Aorta (tissue), 5 donors: ENCODE measurements around the gene CD247. TPM values are rescaled to one million over a fixed set of nuclear protein-coding genes. Genes with fewer than 3 reads are reported as not detected.

Experiments
- ATAC-seq: fragments of 200-7000 bp; cut with Tn5 transposase; one replicate; pipeline ENCODE4 v1.9.1; 2022; ENCODE audit warnings: moderate library complexity; ENCODE audit not compliant: low FRiP score
- DNase-seq, 2 donors: peaks; one replicate each; pipeline ENCODE4 v3.0.0-alpha.2; 2020
- H3K27ac ChIP-seq, 2 donors: one replicate each; pipeline ENCODE4 v1.5.1; 2013; ENCODE audit warnings: low read length in 2 of 2, mild to moderate bottlenecking in 2 of 2, moderate library complexity in 2 of 2, control low read depth in 1 of 2, inconsistent platforms in 1 of 2, low read depth in 1 of 2
- H3K27me3 ChIP-seq, 2 donors: one replicate each; pipeline ENCODE4 v1.6.1; 2013; ENCODE audit warnings: control low read depth in 1 of 2, low read length in 1 of 2, mild to moderate bottlenecking in 1 of 2, moderate library complexity in 1 of 2; ENCODE audit not compliant: insufficient read depth in 2 of 2, control insufficient read depth in 1 of 2
- H3K36me3 ChIP-seq, 2 donors: one replicate each; pipeline ENCODE4 v1.6.1; 2013; ENCODE audit warnings: control low read depth in 1 of 2, low read length in 1 of 2, mild to moderate bottlenecking in 1 of 2; ENCODE audit not compliant: insufficient read depth in 2 of 2, control insufficient read depth in 1 of 2
- H3K4me1 ChIP-seq, 2 donors: one replicate each; pipeline ENCODE4 v1.6.1; 2013; ENCODE audit warnings: low read length in 2 of 2, control low read depth in 1 of 2, mild to moderate bottlenecking in 1 of 2, moderate library complexity in 1 of 2; ENCODE audit not compliant: insufficient read depth in 2 of 2, control insufficient read depth in 1 of 2
- H3K4me3 ChIP-seq, 2 donors: one replicate each; pipeline ENCODE4 v1.5.1; 2013; ENCODE audit warnings: low read length in 2 of 2, control low read depth in 1 of 2, mild to moderate bottlenecking in 1 of 2
- H3K9me3 ChIP-seq: one replicate; pipeline ENCODE4 v1.6.1; 2013; ENCODE audit warnings: mild to moderate bottlenecking, low read length; ENCODE audit not compliant: control insufficient read depth
- WGBS, 2 donors: extraction: QIAGEN DNeasy Blood & Tissue Kit; methylation state at CpG; one replicate each; pipeline ENCODE4 v1.1.7; 2013; 5-methylcytosine and 5-hydroxymethylcytosine counted together
- intact Hi-C, 2 donors: fragments of 100-400 bp; cut with DNase I; formaldehyde crosslinking; loops; one replicate each; pipeline versions ENCODE4 v1.14.2 to v1.15.0; 2022
- polyA plus RNA-seq, 2 donors: library from polyadenylated mRNA; stranded (reverse); fragments of 200-250 nt; gene quantifications; one replicate each; pipeline ENCODE4 v1.2.3, GENCODE V29; 2013
- total RNA-seq, 2 donors: library from RNA; stranded (reverse); fragmentation: NEBNext Ultra II Directional; extraction: Animal tissue kit (Norgen Biotek cat#: 25700); gene quantifications; one replicate each; pipeline ENCODE4 v1.2.1, GENCODE V29; 2021
- donor health status: healthy with polysubstance abuse.
- donor health status: Bipolar disorder and iron deficiency.
- donor health status: DM: no; HTN: no; CAD: no.
- donor health status: DM: no; HTN: no; CAD: no.
- donor health status: DM: yes; HTN: yes; CAD: no.

CD247 gene
- total and polyA plus RNA-seq, 4 donors: 0.64 to 4.3 (median 4.0) TPM; not detected in 1

DNA sequence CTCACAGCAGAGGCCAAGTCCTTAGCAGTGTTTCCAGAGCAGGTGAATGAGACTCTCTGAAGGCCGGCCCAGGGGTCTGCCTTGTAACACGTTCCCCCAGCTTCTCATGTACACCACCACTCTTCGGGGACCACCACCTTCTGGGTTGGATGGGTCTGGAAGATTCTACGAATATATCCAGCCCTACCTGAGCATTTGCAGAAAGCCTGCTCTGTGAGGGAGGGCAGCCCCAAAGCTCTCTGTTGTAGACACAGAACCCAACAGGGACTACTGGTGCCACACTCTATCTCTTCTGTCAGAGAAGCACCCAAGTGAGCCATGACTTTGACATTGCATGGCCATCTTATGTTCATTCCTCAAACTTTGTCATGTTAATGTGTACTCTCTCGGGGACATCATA lies 61.8 kb downstream of the CD247 start:
- DNase-seq: no peak
- H3K9me3 ChIP-seq: no peaks in the 10 kb centered on the region
- WGBS, 2 donors: 95 to 97% methylated on average over 5 of the region's 5 CpGs
- H3K27me3 ChIP-seq: no peaks in the 10 kb centered on the region
- H3K4me3 ChIP-seq: no peak overlapping the region
- H3K36me3 ChIP-seq: no peaks in the 10 kb centered on the region
- intact Hi-C loops: no loop called here
- ATAC-seq: no peak
- no peak overlapping the region for H3K27ac ChIP-seq
- H3K4me1 ChIP-seq: no peaks in the 10 kb centered on the region

DNA sequence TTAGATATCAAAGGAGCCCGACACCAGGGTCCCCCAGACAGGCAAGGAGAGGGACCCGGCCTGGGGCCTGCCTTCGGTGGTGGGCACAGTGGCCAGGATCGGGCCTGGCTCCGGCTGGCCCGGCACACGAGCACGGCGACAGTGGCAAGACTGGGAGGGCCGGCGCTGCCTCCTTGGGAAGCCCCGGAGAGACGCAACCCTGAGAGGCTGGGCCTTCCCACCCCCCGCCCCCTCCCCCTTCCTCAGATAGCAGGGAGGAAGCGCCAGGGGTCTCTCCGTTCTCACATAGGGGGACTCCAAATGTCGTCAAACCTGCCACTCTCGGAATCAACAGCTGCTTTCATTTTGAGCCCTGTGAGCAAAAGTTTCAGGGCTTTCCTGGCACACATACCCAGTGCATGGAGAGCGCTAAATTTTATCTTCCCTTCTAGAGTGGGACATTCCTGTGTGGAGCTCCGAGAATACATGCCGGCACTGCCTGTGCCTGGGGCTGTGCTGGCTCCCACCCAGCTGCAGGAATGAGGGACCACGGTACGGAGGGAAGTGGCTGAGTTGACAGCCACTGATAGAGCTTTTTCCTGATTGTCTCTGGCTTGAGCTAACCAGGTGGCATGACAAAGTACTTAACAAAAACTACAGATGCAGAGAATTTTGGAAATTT lies 62.4 kb downstream of the CD247 start:
- no peaks in the 10 kb centered on the region for H3K9me3 ChIP-seq
- ATAC-seq (peak; percentile 74), DNase-seq (peak in 1 of 2 donors; percentile 66)
- H3K36me3 ChIP-seq: no peaks in the 10 kb centered on the region
- H3K4me3 ChIP-seq: peak overlapping the region; percentile 58 to 65
- WGBS, 2 donors: 0 to 1% methylated on average over 18 to 23 of the region's 23 CpGs
- H3K27me3 ChIP-seq: no peaks in the 10 kb centered on the region
- H3K27ac ChIP-seq: peak overlapping the region; percentile 2 to 79
- intact Hi-C loops: no loop called here
- no peaks in the 10 kb centered on the region for H3K4me1 ChIP-seq

DNA sequence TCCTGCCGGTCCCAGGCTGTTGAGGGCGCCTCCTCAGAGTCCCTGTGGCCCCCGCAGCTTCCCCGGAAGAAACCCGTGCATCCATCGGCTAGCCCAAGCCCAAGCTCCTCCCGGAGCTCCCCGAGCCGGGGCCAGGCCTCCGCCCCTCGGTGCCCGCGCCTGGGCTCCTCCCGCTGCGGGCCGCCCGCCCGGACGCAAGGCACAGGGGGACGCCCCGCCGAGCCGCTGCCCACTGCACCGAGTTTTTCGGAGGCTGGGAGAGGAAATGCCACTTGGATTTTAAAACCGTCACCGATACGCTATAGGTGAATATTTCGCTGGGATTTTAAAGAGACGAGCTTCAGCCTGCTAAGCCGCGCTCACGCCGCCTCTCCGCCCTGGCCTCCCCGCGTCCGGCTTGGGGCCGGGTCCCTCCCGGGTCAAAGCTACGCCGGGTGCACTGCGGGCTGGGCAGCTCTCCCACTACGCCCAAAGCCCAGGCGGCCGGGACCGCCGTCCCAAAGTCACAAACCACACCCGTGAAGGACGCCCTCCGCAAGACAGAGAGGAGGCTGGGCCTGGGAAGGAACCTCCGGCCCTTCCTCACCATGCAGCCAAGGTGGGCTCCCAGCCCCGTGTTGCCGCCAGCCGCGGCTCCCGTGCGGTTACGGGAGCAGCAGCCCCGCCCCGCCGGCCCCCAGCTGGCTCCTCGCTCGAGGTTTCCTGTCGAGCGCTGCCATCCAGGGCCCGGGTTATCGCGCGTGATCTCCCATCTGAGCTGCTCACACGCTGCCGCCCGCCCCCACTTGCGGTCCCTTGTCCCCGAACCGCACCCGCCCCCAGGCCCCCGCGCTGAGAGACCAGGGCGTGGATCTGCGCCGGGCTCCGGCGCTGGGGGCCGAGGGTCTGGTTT lies 63.2 kb downstream of the CD247 start:
- Histone ChIP-seq H3K36me3 (no peaks in the 10 kb centered on the region), H3K4me1 (no peaks in the 10 kb centered on the region), H3K9me3 (no peaks in the 10 kb centered on the region), H3K27ac (peak overlapping the region; percentile 2 to 79), H3K27me3 (no peaks in the 10 kb centered on the region), H3K4me3 (peak overlapping the region; percentile 58 to 65)
- ATAC-seq: peak; percentile 83
- intact Hi-C loops: no loop called here
- 0% methylated on average over 73 to 85 of the region's 85 CpGs for WGBS, 2 donors
- peak; percentile 86 to 89 for DNase-seq

- Histone ChIP-seq H3K4me3 (peak overlapping the region; percentile 58 to 65), H3K9me3 (no peaks in the 10 kb centered on the region), H3K4me1 (no peaks in the 10 kb centered on the region), H3K27ac (peak overlapping the region in 1 of 2 donors; percentile 79), H3K27me3 (no peaks in the 10 kb centered on the region), H3K36me3 (no peaks in the 10 kb centered on the region)
- no peak for DNase-seq
- no peak for ATAC-seq
- WGBS, 2 donors: 29 to 40% methylated on average over 13 to 19 of the region's 19 CpGs
- intact Hi-C loops: no loop called here
These were observed 63.9 kb downstream of the CD247 start for GRCh38 chr1:167454304-167454893.

GRCh38 chr1:167453123-167453522 lies 65.2 kb downstream of the CD247 start:
- no peak for DNase-seq
- ATAC-seq: no peak
- 76 to 83% methylated on average over 6 of the region's 6 CpGs for WGBS, 2 donors
- Histone ChIP-seq H3K4me3 (no peak overlapping the region), H3K27me3 (no peaks in the 10 kb centered on the region), H3K36me3 (no peaks in the 10 kb centered on the region), H3K9me3 (no peaks in the 10 kb centered on the region), H3K4me1 (no peaks in the 10 kb centered on the region), H3K27ac (no peak overlapping the region)
- intact Hi-C loops: no loop called here

DNA sequence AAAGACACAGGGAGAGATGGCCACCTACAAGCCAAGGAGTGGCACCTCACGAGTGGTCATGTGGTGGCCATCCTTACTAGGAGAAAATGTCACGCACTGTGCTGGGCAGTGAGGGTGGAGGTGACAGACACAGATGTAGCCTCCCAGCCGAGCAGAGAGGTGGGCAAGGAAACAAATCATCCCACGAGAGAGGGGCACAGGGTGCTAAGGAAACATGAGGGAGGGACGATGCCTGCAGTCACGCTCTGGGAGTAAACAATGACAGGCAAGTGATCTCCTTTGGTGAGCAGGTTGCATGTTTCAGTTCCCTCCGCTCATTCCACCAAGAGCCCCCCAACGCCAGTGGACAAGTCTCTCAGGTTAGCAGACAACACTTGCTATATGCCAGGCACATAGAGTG lies 65.8 kb downstream of the CD247 start:
- intact Hi-C loops: no loop called here
- H3K27me3 ChIP-seq: no peaks in the 10 kb centered on the region
- H3K4me1 ChIP-seq: no peaks in the 10 kb centered on the region
- no peaks in the 10 kb centered on the region for H3K9me3 ChIP-seq
- 85 to 89% methylated on average over 8 of the region's 8 CpGs for WGBS, 2 donors
- no peak overlapping the region for H3K27ac ChIP-seq
- DNase-seq: no peak
- no peaks in the 10 kb centered on the region for H3K36me3 ChIP-seq
- no peak overlapping the region for H3K4me3 ChIP-seq
- ATAC-seq: no peak

- Histone ChIP-seq H3K27me3 (no peaks in the 10 kb centered on the region), H3K36me3 (no peaks in the 10 kb centered on the region), H3K4me3 (no peak overlapping the region), H3K9me3 (no peaks in the 10 kb centered on the region), H3K4me1 (no peaks in the 10 kb centered on the region), H3K27ac (no peak overlapping the region)
- DNase-seq (no peak), ATAC-seq (no peak)
- intact Hi-C loops: no loop called here
- 87 to 95% methylated on average over 5 of the region's 5 CpGs for WGBS, 2 donors
These were observed 67.5 kb downstream of the CD247 start for GRCh38 chr1:167450843-167451242.

DNA sequence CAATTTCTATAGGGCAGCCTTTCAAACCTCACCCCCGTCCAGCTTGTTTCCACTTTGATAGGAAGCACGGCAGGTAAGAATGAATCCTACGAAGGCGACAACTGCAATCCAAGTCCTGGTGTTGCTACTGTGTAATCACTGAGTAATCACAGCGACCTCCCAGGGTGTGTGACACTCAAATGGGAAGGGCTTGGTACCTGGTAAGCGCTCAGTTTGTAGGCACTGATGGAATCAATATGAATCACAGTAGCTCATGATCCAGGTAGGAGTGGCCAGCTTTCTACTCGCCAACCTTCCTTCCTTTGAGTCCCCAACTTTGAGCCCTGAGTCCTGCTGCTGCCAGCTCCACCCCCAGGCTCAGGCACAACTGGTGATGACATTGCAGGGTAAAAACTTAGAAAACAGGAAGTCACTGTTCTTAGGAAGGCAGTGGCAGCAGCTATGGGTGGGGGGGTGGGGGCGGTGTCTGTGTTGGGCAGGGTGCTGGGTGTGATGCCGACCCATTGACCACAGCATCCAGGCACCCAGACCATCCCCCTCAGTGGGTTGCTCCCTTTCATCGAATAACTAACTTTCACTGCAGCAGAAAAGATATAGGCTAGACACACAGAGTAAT lies 70.7 kb downstream of the CD247 start:
- intact Hi-C loops: no loop called here
- 62 to 67% methylated on average over 10 of the region's 10 CpGs for WGBS, 2 donors
- ATAC-seq (peak; percentile 29), DNase-seq (no peak)
- Histone ChIP-seq H3K4me1 (no peaks in the 10 kb centered on the region), H3K4me3 (no peak overlapping the region), H3K9me3 (no peaks in the 10 kb centered on the region), H3K27ac (no peak overlapping the region), H3K27me3 (no peaks in the 10 kb centered on the region), H3K36me3 (no peaks in the 10 kb centered on the region)
